Muscle layer of duodenum (tissue), 2 donors: ENCODE results near the gene NTSR2.

ENCODE experiments used
- H3K27ac ChIP-seq: one replicate; pipeline ENCODE4 v1.7.0; 2013; ENCODE audit warnings: mild to moderate bottlenecking, low read length
- H3K27me3 ChIP-seq: one replicate; pipeline ENCODE4 v1.7.0; 2013; ENCODE audit warnings: low read depth, mild to moderate bottlenecking, control low read depth, low read length
- H3K36me3 ChIP-seq, 2 donors: one replicate each; pipeline ENCODE4 v1.7.0; 2013; ENCODE audit warnings: low read length in 2 of 2, control low read depth in 1 of 2, mild to moderate bottlenecking in 1 of 2; ENCODE audit not compliant: insufficient read depth in 2 of 2, control insufficient read depth in 1 of 2
- H3K4me1 ChIP-seq, 2 donors: one replicate each; pipeline ENCODE4 v1.7.0; 2013; ENCODE audit warnings: low read length in 2 of 2, mild to moderate bottlenecking in 2 of 2, control low read depth in 1 of 2, moderate library complexity in 1 of 2; ENCODE audit not compliant: insufficient read depth in 2 of 2, control insufficient read depth in 1 of 2
- H3K4me3 ChIP-seq, 2 donors: one replicate each; pipeline ENCODE4 v1.7.0; 2013; ENCODE audit warnings: low read length in 2 of 2, low read depth in 1 of 2, mild to moderate bottlenecking in 1 of 2
- H3K9me3 ChIP-seq, 2 donors: one replicate each; pipeline ENCODE4 v1.7.0; 2013; ENCODE audit warnings: low read length in 2 of 2, control low read depth in 1 of 2, mild to moderate bottlenecking in 1 of 2; ENCODE audit not compliant: control insufficient read depth in 1 of 2
- donor health status: healthy.

NTSR2 gene

GRCh38 chr2:11676640-11677039 is 6.6 kb upstream of the NTSR2 start:
- Histone ChIP-seq H3K4me1 (no peaks in the 10 kb centered on the region), H3K27ac (no peak overlapping the region), H3K4me3 (no peak overlapping the region), H3K36me3 (no peaks in the 10 kb centered on the region), H3K27me3 (peaks cover 6% of the 10 kb centered on the region), H3K9me3 (peaks cover 0 to 4% of the 10 kb centered on the region in 2 donors)

GRCh38 chr2:11675423-11676112 is 5.6 kb upstream of the NTSR2 start:
- H3K27me3 ChIP-seq = peaks cover 6% of the 10 kb centered on the region
- H3K36me3 ChIP-seq = no peaks in the 10 kb centered on the region
- H3K27ac ChIP-seq = no peak overlapping the region
- no peak overlapping the region for H3K4me3 ChIP-seq
- H3K9me3 ChIP-seq = peaks cover 0 to 4% of the 10 kb centered on the region in 2 donors
- no peaks in the 10 kb centered on the region for H3K4me1 ChIP-seq

- H3K27me3 ChIP-seq = peaks cover 6% of the 10 kb centered on the region
- H3K27ac ChIP-seq = no peak overlapping the region
- no peaks in the 10 kb centered on the region for H3K36me3 ChIP-seq
- no peak overlapping the region for H3K4me3 ChIP-seq
- H3K4me1 ChIP-seq = peaks cover 0 to 3% of the 10 kb centered on the region in 2 donors
- peaks cover 0 to 4% of the 10 kb centered on the region in 2 donors for H3K9me3 ChIP-seq
Observed at GRCh38 chr2:11674983-11675382, 5.0 kb upstream of the NTSR2 start.

- H3K9me3 ChIP-seq = peaks cover 0 to 4% of the 10 kb centered on the region in 2 donors
- no peaks in the 10 kb centered on the region for H3K36me3 ChIP-seq
- H3K27ac ChIP-seq = no peak overlapping the region
- H3K27me3 ChIP-seq = peaks cover 6% of the 10 kb centered on the region
- peaks cover 0 to 9% of the 10 kb centered on the region in 2 donors for H3K4me1 ChIP-seq
- H3K4me3 ChIP-seq = no peak overlapping the region
Observed at GRCh38 chr2:11672407-11672806, 2.4 kb upstream of the NTSR2 start.

- Histone ChIP-seq H3K27me3 (no peaks in the 10 kb centered on the region), H3K4me1 (peaks cover 0 to 9% of the 10 kb centered on the region in 2 donors), H3K9me3 (no peaks in the 10 kb centered on the region), H3K36me3 (no peaks in the 10 kb centered on the region), H3K27ac (no peak overlapping the region), H3K4me3 (no peak overlapping the region)
Observed at GRCh38 chr2:11667866-11668637, 1.9 kb downstream of the NTSR2 start.

GRCh38 chr2:11667194-11667593 is 2.8 kb downstream of the NTSR2 start:
- H3K36me3 ChIP-seq = no peaks in the 10 kb centered on the region
- H3K4me1 ChIP-seq = peaks cover 0 to 9% of the 10 kb centered on the region in 2 donors
- no peaks in the 10 kb centered on the region for H3K9me3 ChIP-seq
- no peak overlapping the region for H3K27ac ChIP-seq
- H3K4me3 ChIP-seq = no peak overlapping the region
- H3K27me3 ChIP-seq = no peaks in the 10 kb centered on the region

- no peaks in the 10 kb centered on the region for H3K36me3 ChIP-seq
- peaks cover 0 to 9% of the 10 kb centered on the region in 2 donors for H3K4me1 ChIP-seq
- no peak overlapping the region for H3K4me3 ChIP-seq
- H3K9me3 ChIP-seq = no peaks in the 10 kb centered on the region
- H3K27me3 ChIP-seq = no peaks in the 10 kb centered on the region
- H3K27ac ChIP-seq = no peak overlapping the region
Observed at GRCh38 chr2:11665510-11666362, 4.3 kb downstream of the NTSR2 start.

- Histone ChIP-seq H3K9me3 (no peaks in the 10 kb centered on the region), H3K4me1 (peaks cover 0 to 7% of the 10 kb centered on the region in 2 donors), H3K27me3 (no peaks in the 10 kb centered on the region), H3K27ac (no peak overlapping the region), H3K4me3 (no peak overlapping the region), H3K36me3 (no peaks in the 10 kb centered on the region)
Observed at GRCh38 chr2:11665028-11665427, 5.0 kb downstream of the NTSR2 start.

- Histone ChIP-seq H3K4me1 (no peaks in the 10 kb centered on the region), H3K27me3 (no peaks in the 10 kb centered on the region), H3K9me3 (no peaks in the 10 kb centered on the region), H3K36me3 (no peaks in the 10 kb centered on the region), H3K27ac (no peak overlapping the region), H3K4me3 (no peak overlapping the region)
Observed at GRCh38 chr2:11663427-11663826, 6.6 kb downstream of the NTSR2 start.

- Histone ChIP-seq H3K36me3 (no peaks in the 10 kb centered on the region), H3K27ac (no peak overlapping the region), H3K4me3 (no peak overlapping the region), H3K27me3 (no peaks in the 10 kb centered on the region), H3K9me3 (no peaks in the 10 kb centered on the region), H3K4me1 (no peaks in the 10 kb centered on the region)
Observed at GRCh38 chr2:11662882-11663281, 7.1 kb downstream of the NTSR2 start.

- Histone ChIP-seq H3K9me3 (no peaks in the 10 kb centered on the region), H3K36me3 (no peaks in the 10 kb centered on the region), H3K27me3 (no peaks in the 10 kb centered on the region), H3K4me3 (no peak overlapping the region), H3K4me1 (no peaks in the 10 kb centered on the region), H3K27ac (no peak overlapping the region)
Observed at GRCh38 chr2:11661891-11662435, 8.0 kb downstream of the NTSR2 start.
